ENCODE results near the gene MTCL1. TPM values are rescaled to one million over a fixed set of nuclear protein-coding genes. Genes with fewer than 3 reads are reported as not detected.

MTCL1 gene
- total and polyA plus RNA-seq, 9 of the 15 experiments (the other 6 are each of a cell fraction or from before 2014, with no cell fraction given): 0.21 to 7.4 (median 3.7) TPM

Small RNA genes within 50 kb of the gene (small RNA-seq; reads per million reads assigned to genes)
- not detected for gene RF00019

Other genes starting within 250 kb of the MTCL1 start
- 17.3 and 23.4 TPM in 2 replicates for gene RAB12, start 96.1 kb upstream of the MTCL1 start, total RNA-seq (2014; rRNA removed)
- gene RAB12, start 96.1 kb upstream of the MTCL1 start, total RNA-seq (2014; rRNA removed; fragmentation: Illumina TruSeq; extraction: Trizol): 21.6 and 24.3 TPM in 2 replicates
- gene RAB12, start 96.1 kb upstream of the MTCL1 start, total RNA-seq (2015; rRNA removed; fragmentation: Illumina TruSeq; extraction: Trizol): 20.7 and 21.0 TPM in 2 replicates
- gene RAB12, start 96.1 kb upstream of the MTCL1 start, total RNA-seq (2021): 16.9 and 18.8 TPM in 2 replicates
- gene RAB12, start 96.1 kb upstream of the MTCL1 start, polyA plus RNA-seq (2011; rRNA removed): 15.6 and 19.3 TPM in 2 replicates
- 20.7 and 21.5 TPM in 2 replicates for gene RAB12, start 96.1 kb upstream of the MTCL1 start, polyA plus RNA-seq (2014; fragmentation: Illumina TruSeq; extraction: Trizol)
- gene RAB12, start 96.1 kb upstream of the MTCL1 start, polyA plus RNA-seq (2014; fragmentation: Nextera tagmentation; extraction: Ambion mirVana): 1 to 10 TPM in 1 of 2 experiments, under 1 TPM in 1; 0.48 to 1.4 TPM
- gene RAB12, start 96.1 kb upstream of the MTCL1 start, polyA plus RNA-seq (2014; rRNA removed): 15.2 and 18.3 TPM in 2 replicates

Measured in K562 (cell line).